T47D (cell line): Measurements from ENCODE around the gene ZNF396.

ENCODE experiments used
- DNase-seq, 2 experiments: peaks; one replicate each; pipeline versions ENCODE4 v3.0.0 to v3.0.0-alpha.2; 2011 to 2012; ENCODE audit warnings: low read depth in 1 of 2, low spot score in 1 of 2
- JUND ChIP-seq: IDR thresholded peaks from 2 replicates; pipeline ENCODE4 v1.6.1; 2012; ENCODE audit warnings: low read depth
- in situ Hi-C: cut with HindIII; loops from 2 replicates; pipeline ENCODE4 v1.10.0; 2016; ENCODE audit warnings: low sequenced_read_pairs, low pct_unique_long_range_greater_than_20kb

ZNF396 gene

DNA sequence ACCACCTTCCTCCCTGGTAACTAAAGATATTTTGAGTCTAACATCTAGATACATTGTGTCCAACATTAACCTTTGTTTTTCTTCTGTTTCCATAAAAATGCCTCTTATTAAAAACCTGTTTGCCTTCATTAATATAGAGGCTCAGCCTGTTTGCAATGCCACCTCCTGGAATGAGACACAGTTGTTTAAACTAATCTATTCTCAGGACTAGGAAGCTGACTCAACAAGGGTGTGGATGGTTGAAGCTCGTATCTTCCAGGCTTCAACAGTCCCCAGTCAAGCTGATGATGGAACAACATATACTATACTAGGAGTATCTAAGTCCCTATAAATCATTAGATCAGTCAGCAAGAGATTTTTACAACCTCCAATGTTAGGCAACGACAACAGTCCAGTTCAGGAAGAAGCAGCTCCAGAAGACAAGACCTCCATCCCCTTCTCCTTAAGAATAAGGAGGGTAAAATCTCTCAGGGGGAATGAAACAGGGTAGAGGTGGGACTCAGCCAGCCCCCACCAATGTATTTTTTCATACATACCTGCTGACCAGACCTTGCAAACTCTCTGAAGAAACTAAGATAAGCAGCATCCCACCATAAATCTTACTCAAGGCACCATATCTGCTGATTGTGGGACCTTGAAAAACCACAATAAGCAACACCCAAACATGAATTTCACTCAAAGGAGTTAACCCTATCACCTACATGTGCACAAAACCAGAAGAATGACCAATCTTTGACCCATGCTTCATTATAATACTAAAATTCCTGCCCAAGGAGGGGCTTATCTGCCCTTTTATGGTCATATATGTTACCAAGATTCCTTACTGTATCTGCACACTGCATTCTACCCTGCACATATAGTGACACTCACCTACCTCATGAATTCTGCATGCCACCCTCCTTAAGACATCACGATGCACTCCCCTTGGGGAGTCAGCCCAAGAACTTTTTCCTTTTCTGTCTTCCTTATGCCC lies 54.4 kb downstream of the ZNF396 start:
- TF ChIP-seq JUND: no peak
- in situ Hi-C loops: no loop called here
- DNase-seq: no peak
